Measurements from ENCODE around the gene POLDIP2. TPM values are rescaled to one million over a fixed set of nuclear protein-coding genes. Genes with fewer than 3 reads are reported as not detected.
A peak's percentile ranks its signal among the peaks of the same experiment; 100 is the strongest.

POLDIP2 gene
- total RNA-seq, 1 experiment from 2014 or later = 105 TPM

DNA sequence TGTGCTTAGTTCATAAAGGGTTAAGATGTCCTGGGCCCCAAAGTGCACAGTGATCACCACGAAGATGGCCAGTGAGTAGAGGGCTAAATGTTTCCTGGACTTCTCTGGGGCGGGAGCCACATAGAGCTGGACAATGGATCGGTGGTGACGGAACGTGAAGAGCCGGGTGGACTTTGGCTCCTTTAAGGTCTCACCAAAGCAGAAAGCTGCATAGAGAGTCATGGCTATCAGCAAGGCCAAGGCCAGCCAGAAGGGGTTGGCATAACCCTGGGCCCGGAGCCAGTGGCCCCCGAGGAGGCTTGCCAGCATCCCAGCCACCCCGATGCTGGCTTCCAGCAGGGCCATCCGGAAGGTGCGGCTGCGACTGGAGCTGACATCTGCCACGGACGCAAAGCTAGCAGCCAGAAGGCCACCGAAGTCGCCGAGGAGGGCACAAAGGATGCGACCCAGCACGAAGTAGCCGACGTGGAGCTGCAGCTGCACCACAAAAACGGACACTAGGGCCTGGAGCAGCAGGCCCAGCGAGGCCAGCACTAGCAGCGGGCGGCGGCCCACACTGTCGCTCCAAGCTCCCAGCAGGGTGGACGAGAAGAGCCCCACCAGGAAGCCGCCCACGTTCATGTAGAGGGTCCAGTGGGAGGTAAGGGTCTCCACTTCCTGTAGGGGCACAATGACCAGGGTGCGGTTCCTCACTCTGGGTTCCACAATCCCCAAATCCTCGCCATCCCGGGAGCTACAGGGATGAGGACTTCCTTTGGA is 47.7 kb upstream of the POLDIP2 start:
- intact Hi-C loops (cut with micrococcal nuclease) = no loop called here
- ChIA-PET POLR2A (interaction anchor here (0.6 to 5.8 kb wide), 12 partner anchors 9 to 338 kb away, joined by 3 to 57 read pairs (median 7); partner anchors contain the start of genes IFT20, POLDIP2 and TNFAIP1), CTCF (interaction anchor here (0.6 to 2.4 kb wide), 5 partner anchors 11 to 153 kb away, joined by 4 to 16 read pairs (median 4); no protein-coding TSS in a partner anchor)
- peaks cover 30% of the 10 kb centered on the region for H3K36me3 Mint-ChIP-seq (ENCODE audit: insufficient read depth, unreplicated experiment)
- BruUV-seq (replicated peaks) = no TSS peak
- no peak overlapping the region for H3K27ac Mint-ChIP-seq (ENCODE audit: low read depth, unreplicated experiment)
- no peaks in the 10 kb centered on the region for H3K27me3 Mint-ChIP-seq (ENCODE audit: insufficient read depth, unreplicated experiment)
- DNase-seq (ENCODE audit: unreplicated experiment) = no peak
- peaks cover 23% of the 10 kb centered on the region for H3K4me1 Mint-ChIP-seq (ENCODE audit: insufficient read depth, unreplicated experiment)
- TF ChIP-seq, protein P1, sequence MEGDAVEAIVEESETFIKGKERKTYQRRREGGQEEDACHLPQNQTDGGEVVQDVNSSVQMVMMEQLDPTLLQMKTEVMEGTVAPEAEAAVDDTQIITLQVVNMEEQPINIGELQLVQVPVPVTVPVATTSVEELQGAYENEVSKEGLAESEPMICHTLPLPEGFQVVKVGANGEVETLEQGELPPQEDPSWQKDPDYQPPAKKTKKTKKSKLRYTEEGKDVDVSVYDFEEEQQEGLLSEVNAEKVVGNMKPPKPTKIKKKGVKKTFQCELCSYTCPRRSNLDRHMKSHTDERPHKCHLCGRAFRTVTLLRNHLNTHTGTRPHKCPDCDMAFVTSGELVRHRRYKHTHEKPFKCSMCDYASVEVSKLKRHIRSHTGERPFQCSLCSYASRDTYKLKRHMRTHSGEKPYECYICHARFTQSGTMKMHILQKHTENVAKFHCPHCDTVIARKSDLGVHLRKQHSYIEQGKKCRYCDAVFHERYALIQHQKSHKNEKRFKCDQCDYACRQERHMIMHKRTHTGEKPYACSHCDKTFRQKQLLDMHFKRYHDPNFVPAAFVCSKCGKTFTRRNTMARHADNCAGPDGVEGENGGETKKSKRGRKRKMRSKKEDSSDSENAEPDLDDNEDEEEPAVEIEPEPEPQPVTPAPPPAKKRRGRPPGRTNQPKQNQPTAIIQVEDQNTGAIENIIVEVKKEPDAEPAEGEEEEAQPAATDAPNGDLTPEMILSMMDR (IDR thresholded peaks at IDR 0.05; ENCODE audit: unreplicated experiment) = no peak
- no peaks in the 10 kb centered on the region for H3K9me3 Mint-ChIP-seq (ENCODE audit: unreplicated experiment)
- H3K4me3 Mint-ChIP-seq (ENCODE audit: unreplicated experiment) = peak overlapping the region; percentile 86

DNA sequence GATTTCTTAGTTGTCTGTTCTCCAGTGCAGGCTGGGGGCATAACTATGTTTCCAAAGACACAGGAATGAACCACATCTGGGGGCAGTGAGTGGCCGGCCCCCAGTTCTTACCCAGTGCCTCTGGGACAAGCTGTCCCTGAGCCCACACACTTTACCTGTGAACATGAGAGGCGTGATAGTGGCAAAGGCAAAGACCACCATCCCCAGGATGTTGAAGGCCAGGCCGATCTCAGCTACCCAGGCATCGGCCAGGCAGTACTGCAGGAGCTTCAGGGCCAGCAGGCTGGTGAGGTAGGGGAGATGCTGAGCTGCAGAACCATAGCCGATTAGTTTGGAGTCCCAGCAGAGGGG is 47.1 kb upstream of the POLDIP2 start:
- peaks cover 30% of the 10 kb centered on the region for H3K36me3 Mint-ChIP-seq (ENCODE audit: insufficient read depth, unreplicated experiment)
- H3K27me3 Mint-ChIP-seq (ENCODE audit: insufficient read depth, unreplicated experiment) = no peaks in the 10 kb centered on the region
- H3K9me3 Mint-ChIP-seq (ENCODE audit: unreplicated experiment) = no peaks in the 10 kb centered on the region

DNA sequence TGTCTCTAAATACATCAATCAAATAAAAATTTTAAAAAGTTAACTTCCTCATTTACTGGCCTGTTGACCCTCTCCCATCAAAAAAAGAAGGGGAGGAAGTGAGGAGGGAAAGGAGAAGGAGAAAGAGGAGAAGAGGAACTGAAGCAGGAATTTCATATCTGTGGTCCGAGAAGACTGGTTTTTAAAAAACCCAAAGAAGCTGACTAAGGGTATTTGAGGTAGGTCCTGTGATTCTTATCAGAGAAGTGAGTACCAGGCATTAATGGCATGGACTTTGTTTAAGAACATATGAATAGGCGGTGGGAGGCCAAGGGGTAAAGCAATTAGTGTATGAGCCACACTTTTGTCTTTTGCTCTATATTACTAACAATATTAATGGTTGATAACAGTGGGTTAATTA is 46.7 kb upstream of the POLDIP2 start:
- no peak for DNase-seq (ENCODE audit: unreplicated experiment)
- no peak overlapping the region for H3K27ac Mint-ChIP-seq (ENCODE audit: low read depth, unreplicated experiment)
- H3K4me3 Mint-ChIP-seq (ENCODE audit: unreplicated experiment) = peak overlapping the region; percentile 86
- TF ChIP-seq, protein P1 (IDR thresholded peaks at IDR 0.05; ENCODE audit: unreplicated experiment) = no peak
- H3K36me3 Mint-ChIP-seq (ENCODE audit: insufficient read depth, unreplicated experiment) = peaks cover 30% of the 10 kb centered on the region
- BruUV-seq (replicated peaks) = TSS peak; percentile 20
- ChIA-PET CTCF (interaction anchor here (0.6 to 2.4 kb wide), 3 partner anchors 12 to 89 kb away, joined by 3 to 16 read pairs (median 6); no protein-coding TSS in a partner anchor), POLR2A (interaction anchor here (5.0 to 5.4 kb wide), 3 partner anchors 8 to 47 kb away, joined by 38 to 57 read pairs (median 49); partner anchors contain the start of gene POLDIP2)
- peaks cover 23% of the 10 kb centered on the region for H3K4me1 Mint-ChIP-seq (ENCODE audit: insufficient read depth, unreplicated experiment)
- intact Hi-C loops (cut with micrococcal nuclease) = no loop called here
- no peaks in the 10 kb centered on the region for H3K9me3 Mint-ChIP-seq (ENCODE audit: unreplicated experiment)
- no peaks in the 10 kb centered on the region for H3K27me3 Mint-ChIP-seq (ENCODE audit: insufficient read depth, unreplicated experiment)

More for the DNA sequence above, 47.1 kb upstream of the POLDIP2 start:
- H3K4me1 Mint-ChIP-seq (ENCODE audit: insufficient read depth, unreplicated experiment) = peaks cover 23% of the 10 kb centered on the region
- H3K4me3 Mint-ChIP-seq (ENCODE audit: unreplicated experiment) = peak overlapping the region; percentile 86
- ChIA-PET POLR2A (interaction anchor here (0.7 to 5.4 kb wide), 6 partner anchors 8 to 338 kb away, joined by 3 to 57 read pairs (median 26); partner anchors contain the start of gene POLDIP2), CTCF (interaction anchor here (0.6 to 2.4 kb wide), 5 partner anchors 12 to 152 kb away, joined by 4 to 16 read pairs (median 4); no protein-coding TSS in a partner anchor)
- TF ChIP-seq, protein P1 (IDR thresholded peaks at IDR 0.05; ENCODE audit: unreplicated experiment) = no peak
- no TSS peak for BruUV-seq (replicated peaks)
- no peak overlapping the region for H3K27ac Mint-ChIP-seq (ENCODE audit: low read depth, unreplicated experiment)
- DNase-seq (ENCODE audit: unreplicated experiment) = no peak
- intact Hi-C loops (cut with micrococcal nuclease) = no loop called here

DNA sequence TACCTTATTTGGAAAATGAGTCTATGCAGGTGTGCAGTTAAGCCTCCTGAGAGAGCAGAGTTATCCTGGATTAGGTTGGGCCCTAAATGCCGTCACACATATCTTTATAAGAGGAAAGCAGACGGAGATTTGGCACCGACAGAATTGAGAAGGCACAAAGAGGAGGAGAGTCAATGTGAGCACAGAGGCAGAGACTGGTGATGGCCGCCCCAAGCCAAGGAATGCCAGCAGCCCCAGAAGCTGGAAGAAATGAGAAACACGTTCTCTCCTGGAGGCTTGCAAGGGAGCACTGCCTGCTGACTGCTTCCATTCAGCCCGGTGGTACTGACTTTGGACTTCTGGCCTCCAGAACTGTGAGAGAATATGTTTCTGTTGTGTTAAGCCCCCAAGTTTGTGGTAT is 45.5 kb upstream of the POLDIP2 start:
- no peak overlapping the region for H3K27ac Mint-ChIP-seq (ENCODE audit: low read depth, unreplicated experiment)
- H3K27me3 Mint-ChIP-seq (ENCODE audit: insufficient read depth, unreplicated experiment) = no peaks in the 10 kb centered on the region
- intact Hi-C loops (cut with micrococcal nuclease) = no loop called here
- ChIA-PET CTCF (interaction anchor here (1.5 to 3.9 kb wide), 2 partner anchors 11 to 13 kb away, joined by 3 to 18 read pairs; no protein-coding TSS in a partner anchor), POLR2A (no interaction called here)
- H3K4me3 Mint-ChIP-seq (ENCODE audit: unreplicated experiment) = no peak overlapping the region
- peaks cover 34% of the 10 kb centered on the region for H3K36me3 Mint-ChIP-seq (ENCODE audit: insufficient read depth, unreplicated experiment)
- no peaks in the 10 kb centered on the region for H3K9me3 Mint-ChIP-seq (ENCODE audit: unreplicated experiment)
- TF ChIP-seq, protein P1 (IDR thresholded peaks at IDR 0.05; ENCODE audit: unreplicated experiment) = no peak
- DNase-seq (ENCODE audit: unreplicated experiment) = no peak
- no TSS peak for BruUV-seq (replicated peaks)
- H3K4me1 Mint-ChIP-seq (ENCODE audit: insufficient read depth, unreplicated experiment) = peaks cover 15% of the 10 kb centered on the region
